Testis (tissue), 3 donors: ENCODE results near the gene OLFML3. TPM values are rescaled to one million over a fixed set of nuclear protein-coding genes. Genes with fewer than 3 reads are reported as not detected.

ENCODE experiments used
- DNase-seq: peaks from one replicate; pipeline ENCODE4 v3.0.0-alpha.2; 2019
- H3K27ac ChIP-seq, 2 donors: fragments of 200-600 bp; sonication (generic); one replicate each; pipeline ENCODE4 v1.5.1; 2019
- H3K27me3 ChIP-seq: fragments of 200-600 bp; sonication (generic); one replicate; pipeline ENCODE4 v1.5.1; 2019
- H3K36me3 ChIP-seq: fragments of 200-600 bp; sonication (generic); one replicate; pipeline ENCODE4 v1.5.1; 2017; ENCODE audit warnings: low read depth; ENCODE audit errors: missing control alignments
- H3K4me1 ChIP-seq: fragments of 200-600 bp; sonication (generic); one replicate; pipeline ENCODE4 v1.5.1; 2019
- H3K4me3 ChIP-seq, 2 donors: fragments of 200-600 bp; sonication (generic); one replicate each; pipeline ENCODE4 v1.5.1; 2017 to 2019
- H3K9me3 ChIP-seq: fragments of 200-600 bp; sonication (generic); one replicate; pipeline ENCODE4 v1.5.1; 2017
- POLR2A ChIP-seq: fragments of 450-650 bp; IDR thresholded peaks from one replicate; pipeline ENCODE4 v1.6.1; 2017; ENCODE audit warnings: antibody characterized with exemption, mild to moderate bottlenecking, moderate library complexity
- WGBS, 2 donors: methylation state at CpG; one replicate each; pipeline ENCODE4 v1.1.5; 2018; 5-methylcytosine and 5-hydroxymethylcytosine counted together
- intact Hi-C: fragments of 100-400 bp; cut with DNase I; formaldehyde crosslinking; loops from one replicate; pipeline ENCODE4 v1.15.1; 2023; ENCODE audit warnings: low total_unique reads
- polyA plus RNA-seq: library from polyadenylated mRNA; stranded (reverse); fragments of 350-450 nt; fragmentation: Illumina TruSeq; extraction: RNeasy Lipid Tissue Mini Kit (QIAGEN cat#74804); gene quantifications from one replicate; pipeline ENCODE4 v1.2.3, GENCODE V29; 2014; ENCODE audit warnings: low read depth, low replicate concordance; ENCODE audit not compliant: insufficient read depth
- total RNA-seq, 2 donors: library from RNA; depleted of rRNA; stranded (reverse); fragments of >200 nt; gene quantifications; one replicate each; pipeline ENCODE4 v1.2.3, GENCODE V29; 2016
- TF ChIP-seq, protein P1 (sequence below), 3 experiments: fragments of 450-650 bp in 2 of 3; fragments of 200-600 bp in 1 of 3; sonication (generic) in 1 of 3; IDR thresholded peaks; one replicate each; pipeline ENCODE4 v1.5.1; 2016 to 2019; ENCODE audit warnings: antibody characterized with exemption in 3 of 3, mild to moderate bottlenecking in 2 of 3, moderate library complexity in 1 of 3

OLFML3 gene
- total and polyA plus RNA-seq, 3 donors from 2014 or later, result 4.6 to 51.7 (median 8.5) TPM

DNA sequence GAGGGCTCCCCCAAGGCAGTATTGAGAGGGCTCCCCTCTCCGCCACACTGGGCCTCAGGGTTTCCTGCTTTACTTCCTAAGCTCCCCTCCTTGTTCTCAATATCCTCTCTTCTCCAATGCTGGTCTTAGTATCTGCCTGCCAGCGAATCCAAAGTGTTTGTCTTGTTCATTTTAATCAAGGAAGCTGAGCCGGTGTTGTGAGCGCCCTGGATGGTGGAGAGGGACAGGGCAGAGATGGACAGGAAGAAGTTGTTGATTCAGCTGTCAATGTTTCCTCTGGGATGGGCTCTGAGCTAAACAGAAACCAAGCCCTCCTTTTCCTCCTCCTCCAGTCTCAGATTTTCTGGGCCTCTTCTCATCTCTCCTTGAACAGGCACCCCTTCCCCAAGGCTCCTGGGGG lies 5.4 kb downstream of the OLFML3 start:
- Histone ChIP-seq H3K27me3 (no peaks in the 10 kb centered on the region), H3K4me3 (no peak overlapping the region), H3K9me3 (no peaks in the 10 kb centered on the region), H3K4me1 (peaks cover 13% of the 10 kb centered on the region), H3K27ac (no peak overlapping the region), H3K36me3 (no peaks in the 10 kb centered on the region)
- no peak for DNase-seq
- no peak for TF ChIP-seq POLR2A
- TF ChIP-seq, protein P1, sequence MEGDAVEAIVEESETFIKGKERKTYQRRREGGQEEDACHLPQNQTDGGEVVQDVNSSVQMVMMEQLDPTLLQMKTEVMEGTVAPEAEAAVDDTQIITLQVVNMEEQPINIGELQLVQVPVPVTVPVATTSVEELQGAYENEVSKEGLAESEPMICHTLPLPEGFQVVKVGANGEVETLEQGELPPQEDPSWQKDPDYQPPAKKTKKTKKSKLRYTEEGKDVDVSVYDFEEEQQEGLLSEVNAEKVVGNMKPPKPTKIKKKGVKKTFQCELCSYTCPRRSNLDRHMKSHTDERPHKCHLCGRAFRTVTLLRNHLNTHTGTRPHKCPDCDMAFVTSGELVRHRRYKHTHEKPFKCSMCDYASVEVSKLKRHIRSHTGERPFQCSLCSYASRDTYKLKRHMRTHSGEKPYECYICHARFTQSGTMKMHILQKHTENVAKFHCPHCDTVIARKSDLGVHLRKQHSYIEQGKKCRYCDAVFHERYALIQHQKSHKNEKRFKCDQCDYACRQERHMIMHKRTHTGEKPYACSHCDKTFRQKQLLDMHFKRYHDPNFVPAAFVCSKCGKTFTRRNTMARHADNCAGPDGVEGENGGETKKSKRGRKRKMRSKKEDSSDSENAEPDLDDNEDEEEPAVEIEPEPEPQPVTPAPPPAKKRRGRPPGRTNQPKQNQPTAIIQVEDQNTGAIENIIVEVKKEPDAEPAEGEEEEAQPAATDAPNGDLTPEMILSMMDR (IDR thresholded peaks at IDR 0.05), result no peak
- intact Hi-C loops, result no loop called here
- WGBS, 2 donors, result 69 to 72% methylated on average over 4 of the region's 4 CpGs

DNA sequence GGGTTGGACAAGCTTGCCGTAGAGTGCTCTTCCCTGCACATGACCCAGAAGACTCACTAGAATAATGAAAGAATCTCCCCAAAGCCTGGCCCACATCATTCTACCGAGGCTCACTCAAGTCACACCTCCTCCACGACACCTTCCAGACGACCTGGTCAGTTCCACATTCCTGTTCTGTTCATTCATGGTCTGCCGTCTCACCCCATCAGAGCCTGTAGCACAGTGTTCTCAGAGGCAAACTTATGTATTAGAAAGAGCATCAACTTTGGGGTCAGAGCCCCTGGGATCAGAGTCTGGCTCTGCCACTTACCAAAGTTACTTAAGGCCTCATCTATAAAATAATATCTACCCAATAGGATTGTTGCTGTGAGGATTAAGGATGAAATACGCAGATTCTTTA lies 7.5 kb downstream of the OLFML3 start:
- Histone ChIP-seq H3K9me3 (no peaks in the 10 kb centered on the region), H3K4me1 (peaks cover 13% of the 10 kb centered on the region), H3K27ac (no peak overlapping the region), H3K27me3 (no peaks in the 10 kb centered on the region), H3K4me3 (no peak overlapping the region), H3K36me3 (no peaks in the 10 kb centered on the region)
- intact Hi-C loops, result no loop called here
- 77 to 92% methylated on average over 6 of the region's 6 CpGs for WGBS, 2 donors
- TF ChIP-seq, protein P1 (IDR thresholded peaks at IDR 0.05), result no peak
- no peak for TF ChIP-seq POLR2A
- DNase-seq, result no peak

DNA sequence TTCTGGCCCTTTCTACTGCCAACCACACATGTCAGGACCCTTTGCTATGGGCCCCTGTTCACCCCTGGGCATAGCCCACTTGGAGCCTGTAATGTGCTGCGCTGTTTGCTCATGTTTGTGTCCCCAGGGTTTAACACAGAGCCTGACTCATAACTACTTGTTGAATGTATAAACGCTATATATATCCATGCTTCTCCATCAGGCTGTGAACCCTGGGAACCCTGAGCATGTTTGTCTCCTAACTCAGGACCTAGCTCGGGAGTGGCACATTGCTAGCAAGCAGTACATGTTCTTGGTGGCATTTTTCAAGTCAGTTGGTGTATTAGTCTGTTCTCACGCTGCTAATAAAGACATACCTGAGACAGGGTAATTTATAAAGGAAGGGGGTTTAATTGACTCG lies 8.0 kb downstream of the OLFML3 start:
- whole genome bisulfite sequencing, 2 donors, result 72 to 74% methylated on average over 5 of the region's 5 CpGs
- no peak overlapping the region for H3K4me3 ChIP-seq
- DNase-seq, result no peak
- peaks cover 12% of the 10 kb centered on the region for H3K4me1 ChIP-seq
- no peaks in the 10 kb centered on the region for H3K36me3 ChIP-seq
- H3K27me3 ChIP-seq, result no peaks in the 10 kb centered on the region
- H3K27ac ChIP-seq, result no peak overlapping the region
- intact Hi-C loops, result no loop called here
- no peaks in the 10 kb centered on the region for H3K9me3 ChIP-seq
- TF ChIP-seq POLR2A, result no peak
- TF ChIP-seq, protein P1 (IDR thresholded peaks at IDR 0.05), result no peak

DNA sequence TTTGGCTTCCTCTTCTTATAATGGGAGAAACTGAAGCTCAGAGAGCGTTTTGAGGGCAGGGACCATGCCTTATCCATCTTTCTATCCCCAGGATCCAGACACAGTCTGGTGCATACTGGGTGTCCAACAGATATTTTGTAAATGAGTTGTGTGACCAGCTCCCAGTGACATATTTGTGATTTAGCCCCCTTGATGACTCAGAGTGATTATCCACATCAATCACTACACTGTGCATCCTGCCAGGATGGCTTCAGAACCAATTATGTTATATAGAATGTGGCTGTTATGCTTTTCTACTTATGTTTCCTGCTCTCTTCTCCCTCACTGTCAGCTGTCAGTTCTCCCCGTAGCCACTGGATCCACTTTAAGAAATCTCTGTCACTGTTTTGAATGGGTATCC lies 11.3 kb downstream of the OLFML3 start:
- no peaks in the 10 kb centered on the region for H3K4me1 ChIP-seq
- 72 to 73% methylated on average over 2 of the region's 2 CpGs for WGBS, 2 donors
- H3K27ac ChIP-seq, result no peak overlapping the region
- no peaks in the 10 kb centered on the region for H3K27me3 ChIP-seq
- H3K9me3 ChIP-seq, result no peaks in the 10 kb centered on the region
- no peaks in the 10 kb centered on the region for H3K36me3 ChIP-seq
- intact Hi-C loops, result no loop called here
- H3K4me3 ChIP-seq, result no peak overlapping the region
- TF ChIP-seq, protein P1 (IDR thresholded peaks at IDR 0.05), result no peak
- no peak for TF ChIP-seq POLR2A
- no peak for DNase-seq

DNA sequence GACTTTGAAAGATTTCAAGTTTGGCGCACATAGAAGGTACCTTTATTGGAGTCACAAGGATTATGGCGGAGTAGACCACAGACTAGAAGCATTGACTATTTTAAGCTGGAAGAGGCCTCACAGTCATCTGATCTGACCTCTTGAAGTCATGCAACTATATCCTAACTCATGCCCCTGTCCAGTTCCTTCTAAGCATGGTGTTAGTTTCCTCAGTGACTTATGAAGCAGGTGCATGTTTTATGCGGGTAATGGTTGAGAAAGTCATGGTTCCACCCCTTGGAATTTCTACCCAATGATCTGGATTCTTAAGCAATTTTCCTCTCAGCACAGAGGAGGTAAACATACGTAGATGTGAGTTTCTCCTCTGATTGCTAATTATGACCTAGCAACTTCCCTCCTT lies 11.7 kb downstream of the OLFML3 start:
- H3K4me3 ChIP-seq, result no peak overlapping the region
- no peaks in the 10 kb centered on the region for H3K27me3 ChIP-seq
- intact Hi-C loops, result no loop called here
- no peaks in the 10 kb centered on the region for H3K9me3 ChIP-seq
- TF ChIP-seq POLR2A, result no peak
- TF ChIP-seq, protein P1 (IDR thresholded peaks at IDR 0.05), result no peak
- WGBS, 2 donors, result 88 to 92% methylated on average over 4 of the region's 4 CpGs
- no peak for DNase-seq
- no peaks in the 10 kb centered on the region for H3K4me1 ChIP-seq
- H3K36me3 ChIP-seq, result no peaks in the 10 kb centered on the region
- no peak overlapping the region for H3K27ac ChIP-seq
